Measurements from ENCODE around the gene ACOT11. TPM values are rescaled to one million over a fixed set of nuclear protein-coding genes. Genes with fewer than 3 reads are reported as not detected.

Gene ACOT11
- total and polyA plus RNA-seq, 9 donors = 3.0 to 28.4 (median 14.7) TPM

- H3K4me3 ChIP-seq = no peak overlapping the region
- no peak overlapping the region for H3K27ac ChIP-seq
- intact Hi-C loops (cut with DNase I) = no loop called here
- no peaks in the 10 kb centered on the region for H3K36me3 ChIP-seq
- peak in 1 of 5 donors; percentile 7 for DNase-seq
- WGBS, 3 donors = 90 to 91% (median 90%) methylated on average over 12 to 13 of the region's 13 CpGs
- H3K9me3 ChIP-seq = no peaks in the 10 kb centered on the region
- TF ChIP-seq CTCF (IDR thresholded peaks at IDR 0.05) (no peak), POLR2A (IDR thresholded peaks at IDR 0.05) (no peak), EP300 (IDR thresholded peaks at IDR 0.05) (no peak)
- no peaks in the 10 kb centered on the region for H3K27me3 ChIP-seq
- no peaks in the 10 kb centered on the region for H3K4me1 ChIP-seq (ENCODE audit: insufficient read depth)
Measured at GRCh38 chr1:54604572-54605370, 56.7 kb downstream of the ACOT11 start.

GRCh38 chr1:54606096-54606989, 58.3 kb downstream of the ACOT11 start:
- no peak overlapping the region for H3K27ac ChIP-seq
- H3K9me3 ChIP-seq = no peaks in the 10 kb centered on the region
- 87 to 91% (median 88%) methylated on average over 9 of the region's 9 CpGs for WGBS, 3 donors
- H3K4me3 ChIP-seq = no peak overlapping the region
- no peak for DNase-seq
- intact Hi-C loops (cut with DNase I) = no loop called here
- no peaks in the 10 kb centered on the region for H3K4me1 ChIP-seq (ENCODE audit: insufficient read depth)
- H3K27me3 ChIP-seq = no peaks in the 10 kb centered on the region
- H3K36me3 ChIP-seq = no peaks in the 10 kb centered on the region
- TF ChIP-seq POLR2A (IDR thresholded peaks at IDR 0.05) = no peak
- TF ChIP-seq CTCF (IDR thresholded peaks at IDR 0.05) = no peak
- TF ChIP-seq EP300 (IDR thresholded peaks at IDR 0.05) = no peak

GRCh38 chr1:54606990-54607325, 58.9 kb downstream of the ACOT11 start:
- intact Hi-C loops (cut with DNase I) = no loop called here
- no peaks in the 10 kb centered on the region for H3K36me3 ChIP-seq
- TF ChIP-seq EP300 (IDR thresholded peaks at IDR 0.05) (no peak), CTCF (IDR thresholded peaks at IDR 0.05) (no peak), POLR2A (IDR thresholded peaks at IDR 0.05) (no peak)
- H3K4me3 ChIP-seq = no peak overlapping the region
- no peaks in the 10 kb centered on the region for H3K9me3 ChIP-seq
- 92 to 96% (median 93%) methylated on average over 13 of the region's 13 CpGs for WGBS, 3 donors
- H3K4me1 ChIP-seq (ENCODE audit: insufficient read depth) = no peaks in the 10 kb centered on the region
- no peak for DNase-seq
- H3K27ac ChIP-seq = no peak overlapping the region
- no peaks in the 10 kb centered on the region for H3K27me3 ChIP-seq

- WGBS, 3 donors = 84 to 86% (median 86%) methylated on average over 19 of the region's 19 CpGs
- Histone ChIP-seq H3K4me1 (ENCODE audit: insufficient read depth) (no peaks in the 10 kb centered on the region), H3K4me3 (no peak overlapping the region), H3K27me3 (no peaks in the 10 kb centered on the region), H3K36me3 (no peaks in the 10 kb centered on the region), H3K9me3 (no peaks in the 10 kb centered on the region), H3K27ac (no peak overlapping the region)
- intact Hi-C loops (cut with DNase I) = no loop called here
- TF ChIP-seq POLR2A (IDR thresholded peaks at IDR 0.05) = no peak
- TF ChIP-seq EP300 (IDR thresholded peaks at IDR 0.05) = no peak
- TF ChIP-seq CTCF (IDR thresholded peaks at IDR 0.05) = no peak
- DNase-seq = peak in 1 of 5 donors; percentile 3
Measured at GRCh38 chr1:54607821-54608565, 60.0 kb downstream of the ACOT11 start.

Measured in ovary (tissue), 9 donors.